Measurements from ENCODE around the gene RAB11FIP4.
A peak's percentile ranks its signal among the peaks of the same experiment; 100 is the strongest.

Gene RAB11FIP4

DNA sequence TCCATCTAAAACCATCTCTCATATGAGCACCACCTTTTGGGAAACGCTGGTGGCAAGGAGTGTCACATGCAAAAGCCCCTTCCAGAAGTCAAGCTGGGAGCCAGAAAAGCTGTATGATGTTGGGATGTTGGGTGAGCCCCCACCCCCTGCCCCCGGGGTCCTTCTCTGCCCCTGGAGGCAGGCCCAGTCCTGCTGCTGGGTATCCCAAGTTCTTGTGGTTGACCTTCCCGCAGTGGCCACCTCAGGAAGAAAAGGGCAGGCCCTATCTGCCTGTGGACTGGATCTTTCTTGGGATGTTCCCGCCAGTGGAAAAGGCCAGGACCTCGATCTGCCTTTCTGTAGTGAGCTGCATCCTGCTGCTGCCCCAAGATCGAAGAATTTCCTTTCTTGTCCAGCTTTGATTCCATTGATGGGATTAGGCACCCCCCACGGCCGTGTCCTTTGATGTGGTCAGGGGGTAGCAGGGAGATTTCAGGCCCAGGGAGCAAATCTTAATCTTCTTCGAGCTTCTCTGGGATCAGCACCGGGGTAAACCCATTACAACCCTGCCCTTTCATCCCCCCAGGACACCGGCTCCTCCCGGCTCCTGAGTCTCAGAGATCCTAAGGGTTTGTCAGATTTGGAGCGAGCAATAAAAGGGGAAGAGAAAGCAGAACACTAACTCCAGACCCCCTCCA lies 165.6 kb downstream of the RAB11FIP4 start:
- DNase-seq: no peak

DNA sequence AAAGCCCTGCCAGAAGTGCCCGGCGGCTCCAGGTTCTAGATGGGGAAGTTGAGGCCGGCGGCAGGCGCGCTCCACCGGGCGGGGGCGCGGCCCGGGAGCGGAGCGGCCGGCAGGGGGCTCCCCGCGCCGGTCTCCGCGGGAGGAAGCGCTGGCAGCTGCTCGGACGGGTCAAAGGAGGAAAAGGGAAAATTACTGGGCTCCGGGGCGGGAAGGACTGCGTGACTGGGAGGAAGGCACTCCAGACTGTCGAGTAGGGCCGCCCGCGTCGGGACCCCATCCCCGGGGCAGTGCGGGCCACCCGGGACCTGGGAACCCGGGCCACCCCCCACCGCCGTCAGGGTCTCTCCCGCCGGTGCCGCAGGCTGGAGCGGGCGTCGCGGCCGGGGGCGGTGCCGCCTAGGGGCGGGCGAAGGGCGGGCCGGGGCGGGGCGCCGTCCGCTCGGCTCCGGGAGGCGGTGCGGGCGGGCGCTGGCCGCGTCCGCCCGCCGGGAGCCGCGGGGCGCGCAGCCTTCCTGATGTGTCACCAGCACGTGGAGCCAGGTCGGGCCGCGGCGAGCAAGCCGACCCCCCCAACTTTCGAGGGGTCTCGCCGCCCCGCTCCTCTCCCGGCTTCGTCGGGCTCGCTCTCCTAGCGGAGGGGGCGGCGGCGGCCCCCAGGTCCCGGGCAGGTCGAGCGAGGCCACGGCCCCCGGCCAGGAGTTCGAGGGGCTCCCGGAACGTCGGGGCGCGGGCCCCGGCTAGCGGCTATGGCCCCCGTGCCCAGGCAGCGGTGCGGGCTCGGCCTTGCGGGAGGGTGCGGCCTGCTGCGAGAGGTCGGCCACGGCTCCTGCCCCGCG lies 167.5 kb downstream of the RAB11FIP4 start:
- DNase-seq: peak; percentile 72

DNA sequence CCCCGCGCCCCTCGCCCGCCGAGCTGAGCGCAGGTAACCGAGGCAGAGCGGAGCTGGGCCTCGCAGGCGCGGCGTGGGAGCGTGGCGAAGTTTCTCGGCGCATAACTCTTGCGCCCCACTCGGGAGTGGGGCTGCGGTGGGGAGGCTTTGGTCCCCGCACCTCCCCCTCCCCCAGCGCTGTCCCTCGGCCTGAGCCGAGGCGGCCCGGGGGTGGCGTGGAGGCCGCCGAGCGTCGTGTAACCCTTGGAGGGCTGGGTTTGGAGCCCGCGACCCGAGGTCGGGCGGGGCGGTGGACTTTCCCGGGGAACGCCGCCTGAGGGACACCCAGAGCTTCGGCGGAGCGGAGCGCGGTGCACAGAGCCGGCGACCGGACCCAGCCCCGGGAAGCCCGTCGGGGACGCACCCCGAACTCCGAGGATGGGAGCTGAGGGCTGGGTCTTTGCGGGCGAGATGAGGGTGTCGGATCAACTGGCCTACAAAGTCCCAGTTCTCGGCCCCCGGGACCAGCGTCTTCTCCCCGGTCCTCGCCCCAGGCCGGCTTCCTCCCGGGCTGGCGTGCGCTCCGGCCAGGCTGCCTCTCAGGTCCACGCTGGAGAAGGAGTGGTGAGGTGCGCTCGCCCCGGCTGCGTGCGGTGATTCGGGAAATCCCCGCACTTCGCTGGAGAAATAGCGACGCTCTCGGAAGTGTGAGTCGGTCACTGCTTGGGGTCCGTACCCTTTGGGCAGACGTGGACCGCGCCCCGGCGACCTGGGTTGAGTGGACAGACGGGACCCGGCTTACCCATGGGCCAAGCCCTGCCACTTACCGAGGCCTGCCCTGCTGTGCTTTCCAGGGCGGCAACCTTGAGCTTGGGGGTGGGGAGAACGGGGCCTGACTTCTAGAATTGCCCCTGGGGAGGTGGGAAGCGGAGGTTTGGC lies 168.4 kb downstream of the RAB11FIP4 start:
- DNase-seq: no peak

DNA sequence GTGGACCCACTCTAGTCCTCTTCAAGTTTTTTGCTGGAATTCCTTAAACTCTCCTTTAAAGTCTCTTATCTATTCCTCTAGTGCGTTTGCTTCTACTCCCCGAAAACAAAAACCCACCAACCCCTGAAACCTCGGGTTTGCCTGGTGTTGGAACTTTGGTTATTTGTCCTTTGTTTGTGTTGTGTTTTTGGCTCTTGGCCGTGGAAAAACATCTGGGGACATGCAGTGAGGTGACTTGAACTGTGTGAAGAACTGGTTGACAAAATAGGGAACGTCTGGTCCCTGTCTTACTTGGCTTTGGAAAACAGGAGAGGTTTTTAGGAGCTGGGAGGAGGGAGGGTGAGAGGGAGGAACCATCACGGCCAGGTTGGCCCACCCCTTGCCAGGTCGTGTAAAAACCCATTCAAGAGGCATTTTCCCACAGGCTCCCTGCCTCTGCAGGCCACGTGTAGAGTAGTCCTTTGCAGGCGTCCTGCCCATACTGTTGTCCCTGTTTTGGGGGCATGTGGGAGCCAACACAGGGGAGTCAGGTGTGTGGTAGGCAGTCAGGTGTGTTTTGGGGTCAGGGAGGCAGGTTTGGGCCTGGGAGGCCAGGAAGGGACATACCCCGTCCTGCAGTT lies 169.3 kb downstream of the RAB11FIP4 start:
- DNase-seq: no peak

DNA sequence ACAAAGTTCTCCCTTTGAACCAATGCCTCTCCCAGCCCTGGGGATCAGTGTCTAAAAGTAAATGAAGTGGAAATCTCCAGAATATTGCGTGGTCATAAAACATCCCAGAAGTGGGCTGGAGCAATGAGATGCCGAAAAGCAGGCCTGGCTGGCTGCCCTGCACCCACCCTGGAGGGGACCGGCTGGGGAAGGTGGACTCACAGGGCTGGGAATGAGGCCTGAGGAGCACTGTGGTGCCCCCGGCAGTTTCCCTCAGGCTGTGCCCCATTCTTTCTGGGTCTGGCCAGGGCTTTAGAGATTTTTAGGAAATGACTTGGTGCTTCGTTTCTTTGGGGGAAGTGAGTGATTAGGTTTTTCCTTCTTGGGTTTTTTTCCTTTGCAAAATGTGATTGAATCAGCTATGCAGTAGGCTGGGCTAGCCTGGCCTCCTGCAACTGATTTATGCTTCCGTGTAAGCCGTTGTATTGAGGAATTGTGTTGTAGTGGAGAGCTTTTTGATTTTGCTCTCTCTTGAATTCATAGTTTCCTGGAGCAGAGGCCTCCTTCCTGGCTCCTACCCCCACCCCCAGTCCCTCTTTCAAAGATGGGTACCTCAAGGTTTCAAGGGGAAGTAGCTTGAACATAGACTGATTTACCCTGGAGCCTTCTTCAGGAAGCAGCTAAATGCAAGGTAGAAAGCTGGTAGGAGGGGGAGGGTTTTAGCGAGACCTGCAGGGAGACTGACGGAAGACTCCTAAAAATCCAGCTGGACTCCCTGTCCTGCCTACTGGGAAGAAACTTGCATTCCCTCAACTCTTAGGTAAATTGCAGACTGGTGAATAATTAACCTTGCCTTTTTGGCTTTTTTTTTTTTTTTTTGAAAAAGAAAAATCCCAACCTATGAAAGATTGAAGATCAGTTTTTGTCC lies 170.2 kb downstream of the RAB11FIP4 start:
- no peak for DNase-seq

DNA sequence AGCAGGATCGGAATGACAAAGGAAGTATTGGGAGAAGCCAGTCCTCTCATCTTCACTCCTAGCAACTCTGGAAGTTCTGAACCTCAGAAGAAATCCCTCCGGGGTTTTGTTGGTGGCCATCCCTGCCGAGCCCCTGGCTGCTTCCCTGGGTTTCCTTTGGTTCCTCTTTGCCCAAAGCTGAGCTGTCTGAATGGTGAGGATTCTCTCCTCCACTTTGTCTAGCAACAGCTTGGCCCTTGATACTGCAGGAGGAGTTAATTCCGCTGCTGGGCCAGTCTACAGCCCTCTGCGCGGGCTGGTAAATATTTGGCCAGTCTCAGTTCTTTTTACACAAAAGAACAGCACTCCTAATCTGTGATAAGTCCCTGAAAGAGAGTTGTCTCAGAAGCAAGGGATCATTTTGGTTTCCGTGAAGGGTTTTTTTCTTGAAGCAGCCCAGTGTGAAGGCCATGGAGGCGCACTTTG lies 170.9 kb downstream of the RAB11FIP4 start:
- no peak for DNase-seq

DNA sequence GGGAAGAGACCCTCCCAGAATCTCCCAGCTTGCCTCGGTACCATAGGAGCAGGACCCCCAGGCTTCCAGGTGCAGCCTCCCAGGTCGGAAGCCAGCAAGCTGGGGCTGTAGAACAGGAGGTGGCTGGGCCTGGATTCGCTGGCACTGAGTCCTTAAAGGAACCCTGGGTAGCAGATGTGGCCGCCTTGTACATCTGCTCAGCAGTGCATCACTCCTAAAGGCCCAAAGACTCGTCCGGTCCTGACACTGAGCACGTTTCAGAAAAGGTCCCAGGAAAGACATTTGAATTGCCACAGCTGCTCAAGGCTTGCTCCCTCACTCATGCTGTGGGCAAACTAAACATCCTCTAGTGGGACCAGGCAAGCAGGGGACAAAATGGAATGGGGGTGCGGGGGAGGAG lies 172.8 kb downstream of the RAB11FIP4 start:
- DNase-seq: no peak

DNA sequence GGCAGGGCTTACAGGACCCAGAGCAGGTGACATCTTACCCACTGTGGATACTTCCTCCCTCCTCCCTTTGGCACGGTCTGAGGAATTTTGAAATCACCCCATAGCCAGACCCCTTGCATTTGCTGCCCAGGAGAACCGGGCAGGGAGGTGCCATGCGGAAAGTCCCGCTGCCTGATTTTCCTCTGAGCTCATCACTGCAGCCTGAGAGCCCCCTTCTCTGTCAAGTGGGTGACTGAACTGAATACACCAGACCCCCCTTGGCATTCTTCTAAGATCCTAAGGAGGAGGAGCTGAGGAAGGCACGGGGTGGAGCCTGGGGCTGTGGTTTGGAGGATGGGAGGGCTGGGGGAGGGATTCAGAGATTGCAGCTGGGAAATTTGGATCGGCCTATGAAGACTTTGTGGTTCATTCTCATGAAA lies 173.4 kb downstream of the RAB11FIP4 start:
- no peak for DNase-seq

DNA sequence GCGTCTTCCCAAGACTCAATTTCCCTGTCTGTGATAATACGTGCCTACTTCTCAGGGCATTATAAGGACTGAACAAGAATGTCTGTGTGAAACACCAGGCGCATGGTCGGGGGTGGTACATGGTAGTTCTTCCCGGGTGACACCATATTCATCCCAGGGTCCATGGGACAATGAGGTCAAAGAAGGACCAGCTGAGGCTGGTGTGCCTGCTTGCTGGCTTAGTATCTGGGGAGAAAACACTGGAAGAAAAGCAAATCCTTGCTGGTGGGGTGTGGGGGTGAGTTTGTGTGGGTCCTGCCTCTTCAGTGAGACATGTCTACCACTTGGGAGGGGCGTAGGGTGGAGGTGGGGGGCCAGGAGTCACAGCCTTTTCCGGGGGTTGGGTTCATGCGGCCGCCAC lies 174.2 kb downstream of the RAB11FIP4 start:
- DNase-seq: no peak

DNA sequence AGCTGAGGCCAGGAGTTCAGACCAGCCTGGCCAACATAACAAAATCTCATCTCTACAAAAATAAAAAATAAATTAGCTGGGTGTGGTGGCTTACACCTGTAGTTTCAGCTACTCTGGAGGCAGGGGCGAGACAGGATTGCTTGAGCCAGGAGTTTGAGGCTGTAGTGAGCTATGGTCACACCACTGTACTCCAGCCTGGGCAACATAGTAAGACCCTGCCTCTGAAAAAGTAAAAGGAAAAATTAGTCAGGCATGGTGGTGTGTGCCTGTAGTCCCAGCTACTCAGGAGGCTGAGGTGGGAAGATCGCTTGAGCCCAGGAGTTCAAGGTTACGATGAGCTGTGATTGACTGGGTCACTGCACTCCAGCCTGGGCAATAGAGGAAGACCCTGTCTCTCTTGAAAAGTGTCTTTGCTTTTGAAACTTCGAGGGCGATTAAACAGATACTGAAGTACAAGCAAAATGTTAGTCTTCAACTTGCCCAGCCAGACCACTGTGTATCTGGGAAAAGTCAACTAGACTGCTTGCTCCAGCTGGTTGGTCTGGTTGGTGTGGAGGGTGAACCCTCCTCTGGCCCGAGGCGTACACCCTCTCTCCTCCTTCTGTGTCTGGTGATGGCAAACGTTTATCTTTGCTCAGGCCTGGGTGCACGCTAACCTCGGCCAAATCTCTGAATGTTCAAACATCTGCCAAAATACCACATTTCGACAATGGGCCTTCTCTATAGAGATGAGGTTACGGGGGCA lies 174.9 kb downstream of the RAB11FIP4 start:
- DNase-seq: no peak

DNA sequence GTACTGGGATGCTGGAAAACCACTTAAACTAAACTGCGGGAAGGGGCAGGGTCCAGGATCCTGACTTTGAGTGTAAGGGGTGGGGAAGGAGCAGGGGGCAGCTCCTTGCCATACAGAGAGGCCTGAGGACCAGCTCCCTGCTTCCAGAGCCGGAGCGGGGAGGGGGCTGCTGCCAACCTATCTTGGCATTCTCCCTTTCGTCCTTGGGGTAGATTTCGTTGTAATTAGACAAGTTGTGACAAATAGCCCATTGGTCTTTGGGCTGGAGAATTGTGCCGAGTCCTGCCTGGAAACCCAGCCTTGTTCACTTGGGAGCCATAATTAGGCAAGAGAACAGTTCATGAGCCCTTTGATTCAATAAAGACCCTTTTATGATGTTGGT lies 175.5 kb downstream of the RAB11FIP4 start:
- DNase-seq: no peak

DNA sequence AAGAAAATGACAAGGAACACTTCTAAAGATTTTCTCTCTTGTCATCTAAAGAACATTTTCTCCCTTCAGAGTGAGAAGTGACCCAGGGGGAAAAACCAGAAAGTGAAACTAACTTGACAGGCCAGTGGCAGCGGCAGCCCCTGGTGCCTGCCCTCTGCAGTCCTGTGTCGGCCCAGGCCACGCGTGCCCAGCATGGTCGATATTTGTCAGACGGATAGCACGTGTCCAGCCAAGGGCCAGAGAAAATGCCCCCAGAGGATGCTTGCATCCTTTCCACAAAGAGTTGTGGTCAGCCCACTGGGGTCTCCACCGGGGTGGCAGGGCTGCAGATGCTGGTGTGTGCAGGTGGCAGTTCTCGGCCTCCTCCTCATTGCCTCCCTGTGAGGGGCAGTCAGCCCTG lies 176.6 kb downstream of the RAB11FIP4 start:
- no peak for DNase-seq

DNA sequence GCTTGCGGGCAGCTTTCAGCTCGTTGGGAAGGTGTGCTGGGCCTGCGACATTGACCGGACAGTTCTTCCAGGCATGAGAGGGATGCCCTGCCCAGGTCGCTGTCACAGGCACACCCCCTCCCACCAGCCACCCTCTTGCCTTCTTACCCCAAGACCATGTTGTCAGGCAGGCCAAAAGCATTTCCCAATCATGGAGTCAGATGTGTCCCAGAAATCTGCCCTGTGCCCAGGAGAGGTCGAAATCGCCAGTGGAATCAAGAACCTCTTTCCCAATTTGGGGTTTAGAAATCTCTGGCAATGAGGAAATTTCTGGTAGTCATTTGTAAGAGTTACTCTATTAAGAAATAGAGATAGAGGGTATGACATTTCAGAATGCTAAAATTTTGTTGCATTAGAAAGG lies 177.1 kb downstream of the RAB11FIP4 start:
- DNase-seq: no peak

DNA sequence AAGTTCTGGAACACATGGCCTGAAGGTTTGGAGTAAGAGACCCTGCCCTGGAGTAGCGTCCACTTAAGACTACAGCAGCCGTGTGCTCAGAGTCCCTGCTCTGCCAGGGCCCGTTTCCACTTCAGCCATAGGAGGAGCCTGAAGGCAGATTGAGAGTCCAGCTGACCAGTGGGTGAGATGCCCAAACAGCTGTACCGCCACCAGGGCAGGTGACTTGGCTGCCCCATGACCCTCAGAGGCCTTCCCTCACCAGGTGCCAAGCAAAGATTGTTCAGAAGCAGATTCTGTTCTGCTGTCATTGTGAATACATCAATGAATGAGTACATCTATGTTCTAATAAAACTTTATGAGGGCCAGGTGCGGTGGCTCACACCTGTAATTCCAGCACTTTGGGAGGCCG lies 178.8 kb downstream of the RAB11FIP4 start:
- DNase-seq: no peak

DNA sequence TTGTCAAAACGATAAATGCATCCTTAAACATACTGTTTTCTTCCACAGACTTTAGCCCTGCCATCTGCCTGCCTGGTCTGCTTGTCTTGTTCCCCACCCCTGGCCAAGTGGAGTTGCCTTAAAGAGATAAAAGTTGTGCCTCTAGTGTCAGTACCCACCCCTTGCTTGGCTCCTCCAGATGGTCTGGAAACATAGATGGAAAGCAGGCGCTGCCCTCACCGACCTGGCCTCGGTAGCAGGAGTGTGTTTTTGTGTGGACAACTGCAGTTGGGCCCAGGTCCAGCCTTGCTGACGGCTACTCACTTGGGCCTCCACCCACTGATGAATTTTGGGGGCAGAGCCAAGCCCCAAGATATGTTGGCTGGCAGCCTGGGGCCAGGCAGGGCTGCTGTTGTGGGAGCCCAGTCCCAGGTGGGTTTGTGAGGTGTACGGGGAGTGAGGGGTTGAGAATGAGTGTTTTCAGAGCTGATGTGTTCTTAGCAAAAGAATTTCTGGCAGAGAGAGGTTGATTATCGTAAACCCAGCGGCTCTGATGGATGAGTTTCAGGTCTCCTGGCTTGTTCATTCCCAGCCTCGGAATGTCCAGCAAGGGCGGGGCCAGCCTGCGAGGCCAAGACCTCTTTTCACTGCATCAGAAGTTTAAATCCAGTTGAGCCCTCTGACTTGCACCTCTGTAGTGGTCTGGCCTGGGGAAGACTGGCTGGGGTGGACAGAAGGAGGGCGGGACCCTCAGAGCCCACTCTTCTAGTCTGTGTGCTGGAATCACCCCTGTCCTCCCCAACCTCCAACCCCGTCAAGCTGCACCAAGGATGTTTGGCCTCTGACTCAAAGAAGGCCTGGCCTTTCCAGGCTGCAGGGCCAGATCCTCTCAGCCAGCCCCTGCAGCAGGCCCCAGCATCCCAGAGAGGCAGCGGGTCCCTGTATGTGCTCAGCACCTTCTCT lies 179.7 kb downstream of the RAB11FIP4 start:
- no peak for DNase-seq

DNA sequence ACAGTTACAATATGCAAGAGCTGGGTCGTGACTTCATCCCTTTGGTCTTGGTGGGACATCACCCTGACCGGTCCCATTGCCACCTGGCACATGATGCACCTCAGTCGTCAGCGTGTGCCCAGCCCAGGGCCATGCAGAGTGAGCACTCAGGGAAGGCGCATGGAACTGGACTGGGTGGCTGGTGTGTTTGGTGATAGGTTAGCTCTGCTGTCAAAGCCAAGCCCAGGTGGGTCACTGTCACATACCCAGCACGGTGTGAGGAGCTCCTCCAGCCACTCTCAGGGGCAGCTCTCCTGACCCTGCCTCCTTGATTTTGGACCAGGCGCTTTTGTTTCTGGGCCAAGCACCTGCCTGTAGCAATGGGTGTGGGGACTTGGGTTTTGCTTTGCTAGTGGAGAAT lies 180.9 kb downstream of the RAB11FIP4 start:
- no peak for DNase-seq

DNA sequence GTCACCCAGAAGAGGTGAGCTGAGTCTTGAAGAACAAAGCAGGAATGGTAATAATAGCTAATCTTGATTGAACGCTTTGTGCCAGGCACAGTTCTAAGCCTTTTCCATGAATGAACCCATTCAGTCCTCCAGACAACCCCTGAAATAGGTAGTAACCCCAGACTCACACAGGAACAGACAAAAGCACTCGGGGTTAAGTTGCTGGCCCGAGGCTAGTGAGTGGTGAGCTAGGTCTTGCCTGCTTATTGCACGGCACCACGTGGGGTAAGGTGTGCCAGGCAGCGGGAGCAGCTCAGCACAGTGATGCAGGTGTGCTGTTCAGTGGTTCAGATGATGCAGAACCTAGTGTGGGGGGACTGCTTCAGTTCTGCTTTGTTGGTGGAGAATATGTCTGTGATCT lies 181.6 kb downstream of the RAB11FIP4 start:
- DNase-seq: no peak

DNA sequence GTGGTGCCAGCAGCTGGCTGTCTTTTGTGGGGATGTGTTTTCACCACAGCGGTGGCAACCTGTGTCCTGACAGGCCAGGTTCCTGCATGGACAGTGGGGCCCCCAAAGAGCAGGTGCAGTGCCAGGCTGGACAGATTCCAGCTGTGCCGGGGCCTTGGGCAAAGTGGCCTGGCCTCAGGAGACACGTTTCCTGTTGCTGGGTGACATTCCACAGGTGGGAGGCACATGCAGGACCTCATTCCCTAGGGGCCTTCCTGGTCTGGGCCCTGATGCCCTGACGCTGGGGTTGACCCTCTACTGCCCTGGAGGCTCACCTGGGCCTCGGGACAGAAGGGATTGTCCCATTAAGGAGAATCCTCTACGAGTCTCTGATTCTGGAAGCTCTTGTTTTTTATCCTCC lies 182.4 kb downstream of the RAB11FIP4 start:
- DNase-seq: no peak

DNA sequence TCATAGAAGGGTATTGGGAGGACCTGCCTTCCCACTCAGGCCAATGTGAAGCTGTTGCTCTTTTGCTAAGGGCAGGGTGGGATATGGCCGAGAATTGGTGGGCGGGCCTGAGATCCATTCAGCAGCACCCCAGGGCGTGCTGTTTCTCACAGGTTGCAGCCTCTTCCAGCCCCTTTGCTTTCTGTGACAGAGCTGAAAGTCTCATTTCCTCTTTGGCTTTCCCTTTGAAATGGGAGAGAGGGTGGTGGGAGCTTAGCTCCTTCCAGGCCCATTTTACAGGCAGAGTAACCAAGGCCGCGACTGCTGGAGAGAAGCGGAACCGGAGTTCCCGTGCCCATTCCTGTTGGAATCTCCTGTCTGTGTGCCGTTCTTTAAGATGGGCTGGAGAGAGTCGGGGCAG lies 183.0 kb downstream of the RAB11FIP4 start:
- DNase-seq: no peak

DNA sequence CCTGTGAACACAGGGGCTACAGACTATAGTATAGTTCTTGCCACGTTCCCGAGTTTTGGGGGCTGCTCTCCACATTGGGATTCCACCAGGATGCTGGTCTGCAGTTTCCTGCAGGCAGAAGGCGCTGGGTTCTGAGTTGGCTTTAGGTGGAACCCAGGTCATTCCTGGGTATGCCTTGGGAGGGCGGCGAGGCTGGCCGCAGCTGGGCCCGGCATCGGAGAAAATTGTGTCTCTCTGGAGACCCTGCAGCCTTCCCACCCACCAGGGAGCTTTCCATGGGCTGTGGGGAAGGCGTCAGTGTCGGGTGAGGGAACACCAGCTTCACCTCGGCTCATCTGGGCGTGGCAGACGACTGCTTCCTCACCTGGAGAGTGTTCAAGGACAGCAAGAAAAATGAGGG lies 183.6 kb downstream of the RAB11FIP4 start:
- no peak for DNase-seq
